ENCODE data around the gene GRIA1.

- TF ChIP-seq POLR2AphosphoS5 (IDR thresholded peaks at IDR 0.05), result no peak
- no peak for TF ChIP-seq CTCF (IDR thresholded peaks at IDR 0.05)
Observed at GRCh38 chr5:153704110-153704509, 213.6 kb downstream of the GRIA1 start.
